ENCODE results near the gene LRFN2.

DNA sequence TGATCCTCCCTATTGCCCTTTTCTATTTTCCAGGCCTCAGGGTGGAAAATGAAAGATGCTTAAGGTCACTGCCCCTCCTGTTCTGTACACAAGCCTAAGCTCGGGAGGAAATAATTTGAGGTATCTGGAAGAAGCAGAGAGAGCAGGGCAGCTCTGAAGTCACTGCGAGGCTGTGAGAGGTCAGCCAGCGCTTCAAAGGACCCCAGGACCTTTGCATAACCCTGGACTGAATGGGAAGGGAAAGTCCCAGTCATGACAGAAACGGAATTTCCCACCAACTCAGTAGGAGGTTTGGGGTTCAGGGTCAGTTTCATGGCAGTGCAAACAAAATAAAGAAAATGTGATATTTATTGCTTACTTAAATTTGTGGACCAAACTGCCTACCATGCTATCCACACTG is 58.1 kb downstream of the LRFN2 start:
- TF ChIP-seq, protein P1, sequence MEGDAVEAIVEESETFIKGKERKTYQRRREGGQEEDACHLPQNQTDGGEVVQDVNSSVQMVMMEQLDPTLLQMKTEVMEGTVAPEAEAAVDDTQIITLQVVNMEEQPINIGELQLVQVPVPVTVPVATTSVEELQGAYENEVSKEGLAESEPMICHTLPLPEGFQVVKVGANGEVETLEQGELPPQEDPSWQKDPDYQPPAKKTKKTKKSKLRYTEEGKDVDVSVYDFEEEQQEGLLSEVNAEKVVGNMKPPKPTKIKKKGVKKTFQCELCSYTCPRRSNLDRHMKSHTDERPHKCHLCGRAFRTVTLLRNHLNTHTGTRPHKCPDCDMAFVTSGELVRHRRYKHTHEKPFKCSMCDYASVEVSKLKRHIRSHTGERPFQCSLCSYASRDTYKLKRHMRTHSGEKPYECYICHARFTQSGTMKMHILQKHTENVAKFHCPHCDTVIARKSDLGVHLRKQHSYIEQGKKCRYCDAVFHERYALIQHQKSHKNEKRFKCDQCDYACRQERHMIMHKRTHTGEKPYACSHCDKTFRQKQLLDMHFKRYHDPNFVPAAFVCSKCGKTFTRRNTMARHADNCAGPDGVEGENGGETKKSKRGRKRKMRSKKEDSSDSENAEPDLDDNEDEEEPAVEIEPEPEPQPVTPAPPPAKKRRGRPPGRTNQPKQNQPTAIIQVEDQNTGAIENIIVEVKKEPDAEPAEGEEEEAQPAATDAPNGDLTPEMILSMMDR (conservative IDR thresholded peaks at IDR 0.05; ENCODE audit: low read depth, low read length) = no peak
- TF ChIP-seq EZH2 (IDR thresholded peaks at IDR 0.05; ENCODE audit: low read length, unreplicated experiment) (no peak), EZH2phosphoT487 (IDR thresholded peaks at IDR 0.05; ENCODE audit: borderline replicate concordance, low read length) (no peak)
